HFFc6 (cell line): ENCODE measurements around the gene GPC6. TPM values are rescaled to one million over a fixed set of nuclear protein-coding genes. Genes with fewer than 3 reads are reported as not detected.

Source experiments
- DNase-seq: peaks from one replicate; pipeline ENCODE4 v3.0.0-alpha.2; 2018
- H3K27ac Mint-ChIP-seq: 2 replicates; pipeline ENCODE4 v1.8.0; 2020; ENCODE audit warnings: mild to moderate bottlenecking, mixed read lengths
- H3K27me3 Mint-ChIP-seq: 2 replicates; pipeline ENCODE4 v1.8.0; 2021; ENCODE audit warnings: mild to moderate bottlenecking, moderate library complexity, mixed read lengths; ENCODE audit not compliant: insufficient read depth
- H3K36me3 Mint-ChIP-seq: 2 replicates; pipeline ENCODE4 v1.8.0; 2021; ENCODE audit warnings: low read depth, mixed read lengths
- H3K4me1 Mint-ChIP-seq: 2 replicates; pipeline ENCODE4 v1.8.0; 2020; ENCODE audit warnings: low read depth, mixed read lengths
- H3K4me3 Mint-ChIP-seq: 2 replicates; pipeline ENCODE4 v1.8.0; 2020; ENCODE audit warnings: mild to moderate bottlenecking, moderate library complexity, mixed read lengths
- H3K9me3 Mint-ChIP-seq: 2 replicates; pipeline ENCODE4 v1.8.0; 2020; ENCODE audit warnings: mild to moderate bottlenecking, mixed read lengths
- CTCF ChIP-seq: fragments of 200-600 bp; sonication (generic); IDR thresholded peaks from 2 replicates; pipeline ENCODE4 v1.5.0; 2021; ENCODE audit warnings: antibody characterized with exemption, mild to moderate bottlenecking
- total RNA-seq, 6 experiments: library from RNA; stranded (reverse); fragmentation: NEBNext Ultra II Directional; extraction: Animal tissue kit (Norgen Biotek cat#: 25700); gene quantifications; 2 replicates in 1 of 6; 3 replicates in 5 of 6; pipeline ENCODE4 v1.2.3, GENCODE V29; 2021

GPC6 gene
- total RNA-seq, 6 experiments from 2014 or later: 3.0 to 5.3 (median 4.4) TPM

GRCh38 chr13:94268661-94269060 lies 1042.1 kb downstream of the GPC6 start:
- no peak for DNase-seq
- no peaks in the 10 kb centered on the region; the same call in 1 of the 2 replicates for H3K27me3 Mint-ChIP-seq
- no peak overlapping the region for H3K27ac Mint-ChIP-seq
- H3K4me3 Mint-ChIP-seq: no peak overlapping the region
- H3K36me3 Mint-ChIP-seq: no peaks in the 10 kb centered on the region
- H3K4me1 Mint-ChIP-seq: peaks cover 29% of the 10 kb centered on the region
- H3K9me3 Mint-ChIP-seq: no peaks in the 10 kb centered on the region
- TF ChIP-seq CTCF: no peak

GRCh38 chr13:94269557-94269956 lies 1043.0 kb downstream of the GPC6 start:
- peaks cover 29% of the 10 kb centered on the region for H3K4me1 Mint-ChIP-seq
- no peaks in the 10 kb centered on the region; the same call in 1 of the 2 replicates for H3K27me3 Mint-ChIP-seq
- H3K27ac Mint-ChIP-seq: no peak overlapping the region
- H3K4me3 Mint-ChIP-seq: no peak overlapping the region
- H3K36me3 Mint-ChIP-seq: no peaks in the 10 kb centered on the region
- no peaks in the 10 kb centered on the region for H3K9me3 Mint-ChIP-seq
- DNase-seq: no peak
- no peak for TF ChIP-seq CTCF

- Mint-ChIP-seq H3K27me3 (no peaks in the 10 kb centered on the region; the same call in 1 of the 2 replicates), H3K36me3 (no peaks in the 10 kb centered on the region)
These were observed 1043.9 kb downstream of the GPC6 start for GRCh38 chr13:94270556-94270955.

GRCh38 chr13:94272038-94272437 lies 1045.4 kb downstream of the GPC6 start:
- no peak for TF ChIP-seq CTCF

More at GRCh38 chr13:94270556-94270955, 1043.9 kb downstream of the GPC6 start:
- H3K4me3 Mint-ChIP-seq: no peak overlapping the region
- peaks cover 20% of the 10 kb centered on the region for H3K4me1 Mint-ChIP-seq
- no peak overlapping the region for H3K27ac Mint-ChIP-seq
- no peaks in the 10 kb centered on the region for H3K9me3 Mint-ChIP-seq
- DNase-seq: no peak
- no peak for TF ChIP-seq CTCF

GRCh38 chr13:94280349-94280748 lies 1053.7 kb downstream of the GPC6 start:
- no peak for DNase-seq
- H3K4me3 Mint-ChIP-seq: no peak overlapping the region
- peaks cover 3% of the 10 kb centered on the region; the same call in 1 of the 2 replicates for H3K27me3 Mint-ChIP-seq
- peaks cover 6% of the 10 kb centered on the region; the same call in 1 of the 2 replicates for H3K4me1 Mint-ChIP-seq
- TF ChIP-seq CTCF: no peak
- no peak overlapping the region for H3K27ac Mint-ChIP-seq
- peaks cover 14% of the 10 kb centered on the region; the same call in 1 of the 2 replicates for H3K9me3 Mint-ChIP-seq
- no peaks in the 10 kb centered on the region for H3K36me3 Mint-ChIP-seq

More at GRCh38 chr13:94272038-94272437, 1045.4 kb downstream of the GPC6 start:
- no peak overlapping the region for H3K4me3 Mint-ChIP-seq
- peaks cover 16% of the 10 kb centered on the region for H3K4me1 Mint-ChIP-seq
- no peaks in the 10 kb centered on the region for H3K36me3 Mint-ChIP-seq
- peaks cover 2% of the 10 kb centered on the region; the same call in 1 of the 2 replicates for H3K9me3 Mint-ChIP-seq
- H3K27me3 Mint-ChIP-seq: no peaks in the 10 kb centered on the region; the same call in 1 of the 2 replicates
- no peak for DNase-seq
- no peak overlapping the region for H3K27ac Mint-ChIP-seq

GRCh38 chr13:94280845-94281244 lies 1054.2 kb downstream of the GPC6 start:
- Mint-ChIP-seq H3K4me1 (peaks cover 6% of the 10 kb centered on the region; the same call in 1 of the 2 replicates), H3K27ac (no peak overlapping the region), H3K36me3 (no peaks in the 10 kb centered on the region), H3K27me3 (peaks cover 3% of the 10 kb centered on the region; the same call in 1 of the 2 replicates), H3K9me3 (peaks cover 14% of the 10 kb centered on the region; the same call in 1 of the 2 replicates), H3K4me3 (no peak overlapping the region)
- DNase-seq: no peak
- TF ChIP-seq CTCF: no peak
